Measurements from ENCODE around the gene HMGCS2. TPM values are rescaled to one million over a fixed set of nuclear protein-coding genes. Genes with fewer than 3 reads are reported as not detected.

HMGCS2 gene
- total RNA-seq, 1 experiment from 2014 or later = 10.2 TPM

DNA sequence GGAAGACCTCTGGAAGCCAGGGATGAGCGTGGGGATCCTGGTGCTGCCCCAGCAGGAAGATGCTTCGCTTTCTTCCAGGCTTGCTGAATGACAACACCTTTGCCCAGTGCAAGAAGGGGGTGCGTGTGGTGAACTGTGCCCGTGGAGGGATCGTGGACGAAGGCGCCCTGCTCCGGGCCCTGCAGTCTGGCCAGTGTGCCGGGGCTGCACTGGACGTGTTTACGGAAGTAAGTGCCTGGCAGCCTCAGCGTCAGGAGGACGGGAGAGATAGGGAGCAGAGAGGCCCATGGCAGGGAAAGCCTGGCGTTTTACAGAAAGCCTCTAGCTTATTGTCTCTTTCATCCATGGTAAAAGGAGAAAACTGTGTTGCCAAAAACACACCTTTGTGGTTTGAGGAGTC is 33.5 kb downstream of the HMGCS2 start:
- H3K9me3 Mint-ChIP-seq (ENCODE audit: unreplicated experiment) = no peaks in the 10 kb centered on the region
- ChIA-PET POLR2A (no interaction called here), CTCF (no interaction called here)
- no peak overlapping the region for H3K27ac Mint-ChIP-seq (ENCODE audit: unreplicated experiment)
- no peak for DNase-seq
- H3K4me3 Mint-ChIP-seq (ENCODE audit: unreplicated experiment) = no peak overlapping the region
- H3K27me3 ChIP-seq (replicated peaks; ENCODE audit: control insufficient read depth, insufficient read depth, low read length) = no peaks in the 10 kb centered on the region
- no peak overlapping the region for H3K4me3 ChIP-seq (ENCODE audit: low read depth, low read length)
- no peaks in the 10 kb centered on the region for H3K4me1 Mint-ChIP-seq (ENCODE audit: low read depth, unreplicated experiment)
- no peaks in the 10 kb centered on the region for H3K4me1 ChIP-seq
- BruUV-seq (replicated peaks) = no TSS peak
- no peaks in the 10 kb centered on the region for H3K27me3 Mint-ChIP-seq (ENCODE audit: insufficient read depth, unreplicated experiment)
- peaks cover 93% of the 10 kb centered on the region for H3K36me3 Mint-ChIP-seq (ENCODE audit: insufficient read depth, unreplicated experiment)
- TF ChIP-seq CTCF (IDR thresholded peaks at IDR 0.05; ENCODE audit: insufficient read depth in 1 of 2, low read depth in 1 of 2, low read length in 1 of 2, severe bottlenecking in 1 of 2, unreplicated experiment in 1 of 2) = no peak
- intact Hi-C loops (cut with micrococcal nuclease; ENCODE audit: unreplicated experiment) = no loop called here
- no peaks in the 10 kb centered on the region for H3K9me3 ChIP-seq
- peaks cover 8% of the 10 kb centered on the region; the same call in 1 of the 2 replicates for H3K36me3 ChIP-seq (ENCODE audit: control insufficient read depth, insufficient read depth, low read length)

GRCh38 chr1:119733754-119734153 is 35.0 kb downstream of the HMGCS2 start:
- BruUV-seq (replicated peaks) = no TSS peak
- peaks cover 8% of the 10 kb centered on the region; the same call in 1 of the 2 replicates for H3K36me3 ChIP-seq (ENCODE audit: control insufficient read depth, insufficient read depth, low read length)

DNA sequence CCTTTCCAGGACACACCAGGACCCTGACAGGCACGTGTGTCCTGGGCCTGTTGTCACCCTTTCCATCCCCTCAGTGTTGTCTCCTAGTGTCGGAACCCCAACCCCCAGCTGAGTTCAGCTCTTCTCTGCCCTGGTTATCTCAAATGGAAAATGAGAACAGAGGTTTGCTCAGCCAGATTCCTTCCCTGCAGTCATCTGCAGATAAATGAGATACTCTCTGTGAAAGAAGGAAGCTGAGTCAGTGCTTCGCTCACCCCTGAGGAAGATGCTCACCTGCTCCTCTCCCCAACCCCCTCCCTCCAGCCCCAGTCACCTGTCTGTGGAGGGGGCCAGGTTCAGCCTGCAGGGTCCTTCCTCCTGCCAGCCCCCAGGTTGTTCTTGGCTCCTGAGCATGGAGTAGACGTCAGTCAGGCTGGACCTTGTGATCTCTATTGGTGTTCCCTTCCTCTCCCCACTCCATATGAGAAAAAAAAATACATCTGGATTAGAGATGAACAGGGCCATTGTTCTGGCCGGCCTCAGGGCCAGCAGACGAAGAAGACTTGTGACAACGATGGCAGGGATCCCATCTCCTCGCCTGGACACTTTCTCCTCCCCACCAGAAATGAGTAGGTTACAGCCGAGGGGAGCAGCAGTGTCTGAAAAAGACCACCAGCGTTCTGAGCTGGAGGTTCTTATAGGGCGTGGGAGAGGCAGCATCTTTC is 36.1 kb downstream of the HMGCS2 start:
- H3K27me3 ChIP-seq (replicated peaks; ENCODE audit: control insufficient read depth, insufficient read depth, low read length) = no peaks in the 10 kb centered on the region
- no peaks in the 10 kb centered on the region for H3K4me1 ChIP-seq
- no peak overlapping the region for H3K4me3 ChIP-seq (ENCODE audit: low read depth, low read length)
- no TSS peak for BruUV-seq (replicated peaks)
- intact Hi-C loops (cut with micrococcal nuclease; ENCODE audit: unreplicated experiment) = no loop called here
- no peaks in the 10 kb centered on the region for H3K9me3 ChIP-seq
- POLR2A ChIA-PET = no interaction called here
- TF ChIP-seq CTCF (IDR thresholded peaks at IDR 0.05; ENCODE audit: insufficient read depth in 1 of 2, low read depth in 1 of 2, low read length in 1 of 2, severe bottlenecking in 1 of 2, unreplicated experiment in 1 of 2) = no peak
- no peaks in the 10 kb centered on the region for H3K27me3 Mint-ChIP-seq (ENCODE audit: insufficient read depth, unreplicated experiment)
- no peaks in the 10 kb centered on the region for H3K4me1 Mint-ChIP-seq (ENCODE audit: low read depth, unreplicated experiment)
- H3K36me3 Mint-ChIP-seq (ENCODE audit: insufficient read depth, unreplicated experiment) = peaks cover 93% of the 10 kb centered on the region
- CTCF ChIA-PET = no interaction called here
- no peak overlapping the region for H3K27ac Mint-ChIP-seq (ENCODE audit: unreplicated experiment)
- no peaks in the 10 kb centered on the region for H3K9me3 Mint-ChIP-seq (ENCODE audit: unreplicated experiment)
- no peak overlapping the region for H3K4me3 Mint-ChIP-seq (ENCODE audit: unreplicated experiment)
- peaks cover 8% of the 10 kb centered on the region; the same call in 1 of the 2 replicates for H3K36me3 ChIP-seq (ENCODE audit: control insufficient read depth, insufficient read depth, low read length)
- no peak for DNase-seq

More at GRCh38 chr1:119733754-119734153, 35.0 kb downstream of the HMGCS2 start:
- Histone ChIP-seq H3K4me3 (ENCODE audit: low read depth, low read length) (no peak overlapping the region), H3K9me3 (no peaks in the 10 kb centered on the region), H3K4me1 (no peaks in the 10 kb centered on the region), H3K27me3 (replicated peaks; ENCODE audit: control insufficient read depth, insufficient read depth, low read length) (no peaks in the 10 kb centered on the region)
- no peaks in the 10 kb centered on the region for H3K4me1 Mint-ChIP-seq (ENCODE audit: low read depth, unreplicated experiment)
- no peak overlapping the region for H3K27ac Mint-ChIP-seq (ENCODE audit: unreplicated experiment)
- no peak overlapping the region for H3K4me3 Mint-ChIP-seq (ENCODE audit: unreplicated experiment)
- H3K27me3 Mint-ChIP-seq (ENCODE audit: insufficient read depth, unreplicated experiment) = no peaks in the 10 kb centered on the region
- TF ChIP-seq CTCF (IDR thresholded peaks at IDR 0.05; ENCODE audit: insufficient read depth in 1 of 2, low read depth in 1 of 2, low read length in 1 of 2, severe bottlenecking in 1 of 2, unreplicated experiment in 1 of 2) = no peak
- intact Hi-C loops (cut with micrococcal nuclease; ENCODE audit: unreplicated experiment) = no loop called here
- ChIA-PET POLR2A (no interaction called here), CTCF (no interaction called here)
- no peaks in the 10 kb centered on the region for H3K9me3 Mint-ChIP-seq (ENCODE audit: unreplicated experiment)
- peaks cover 93% of the 10 kb centered on the region for H3K36me3 Mint-ChIP-seq (ENCODE audit: insufficient read depth, unreplicated experiment)
- no peak for DNase-seq

All from Caco-2 (cell line).